Islet precursor cell (in vitro differentiated cells): Measurements from ENCODE around the gene RRP36.
"Not testable (repeated sequence)": the region's sequence is repeated elsewhere in the genome, so short reads cannot be mapped to it uniquely, and the experiment has no call there.

Source experiments
- DNase-seq: peaks from one replicate; pipeline ENCODE4 v3.0.0-alpha.2; 2018

Gene RRP36, protein sequence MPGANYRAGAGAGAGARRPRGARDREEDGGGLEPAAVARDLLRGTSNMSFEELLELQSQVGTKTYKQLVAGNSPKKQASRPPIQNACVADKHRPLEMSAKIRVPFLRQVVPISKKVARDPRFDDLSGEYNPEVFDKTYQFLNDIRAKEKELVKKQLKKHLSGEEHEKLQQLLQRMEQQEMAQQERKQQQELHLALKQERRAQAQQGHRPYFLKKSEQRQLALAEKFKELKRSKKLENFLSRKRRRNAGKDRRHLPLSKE

DNA sequence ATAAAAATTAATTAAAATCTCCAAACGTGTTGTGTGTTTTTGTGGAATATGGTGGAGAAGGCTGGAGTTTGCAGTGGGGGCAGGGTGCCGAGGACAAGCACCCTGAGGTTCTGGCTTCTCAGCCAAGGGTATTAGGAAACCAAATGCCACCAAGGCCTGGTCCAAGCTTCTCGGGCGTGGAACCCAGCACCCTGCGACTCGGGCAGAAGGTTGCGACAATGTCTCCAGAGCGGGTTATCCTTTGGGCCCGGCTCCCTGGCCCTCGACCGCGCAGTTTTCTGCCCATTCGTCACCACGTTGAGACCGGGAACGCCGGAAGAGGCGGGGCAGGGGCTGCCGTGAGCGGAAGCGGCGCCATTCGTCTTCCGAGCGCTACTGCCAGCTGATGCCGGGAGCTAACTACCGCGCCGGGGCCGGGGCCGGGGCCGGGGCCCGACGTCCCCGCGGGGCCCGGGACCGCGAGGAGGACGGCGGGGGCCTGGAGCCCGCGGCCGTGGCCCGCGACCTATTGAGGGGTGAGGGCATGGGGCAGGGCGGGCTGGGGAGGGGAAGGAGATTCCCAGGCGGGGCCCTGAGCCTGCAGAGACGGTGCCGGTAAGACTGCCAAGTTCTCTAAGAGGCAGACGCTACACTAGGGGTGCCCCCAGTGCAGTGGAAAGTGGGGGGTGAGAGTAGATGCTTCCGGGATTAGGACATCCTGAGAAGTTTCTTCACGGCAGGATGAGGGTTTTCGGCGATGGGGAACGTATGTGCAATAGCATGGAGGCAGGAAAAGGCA lies at the start of gene RRP36:
Gene RRP36 (plus strand): TSS at position 354 of the 778 bp plus-strand sequence. CDS start 32 bp downstream, at position 386.
- peak; percentile 87 for DNase-seq

- no peak for DNase-seq
These were observed 49.6 kb upstream of the RRP36 start for GRCh38 chr6:42971746-42972327.

DNA sequence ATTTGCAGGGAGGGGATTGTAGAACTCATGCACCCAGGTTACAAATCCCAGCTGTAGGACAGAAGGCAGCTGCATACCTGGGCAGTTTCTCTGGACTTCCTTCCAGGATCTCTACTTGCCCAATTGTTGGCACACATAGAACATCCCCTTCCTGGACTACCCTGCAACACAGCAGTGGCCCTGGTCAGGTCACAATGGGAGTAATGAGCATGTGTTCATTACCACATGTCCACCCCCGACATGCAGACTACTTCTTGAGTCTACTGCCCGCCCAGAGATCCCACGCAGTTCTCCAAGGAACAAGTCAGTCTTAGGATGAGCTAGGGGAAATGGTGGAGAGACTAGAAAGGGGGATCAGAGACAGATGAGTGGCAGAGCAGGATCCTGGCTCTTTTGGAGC lies 47.5 kb upstream of the RRP36 start:
- no peak for DNase-seq

DNA sequence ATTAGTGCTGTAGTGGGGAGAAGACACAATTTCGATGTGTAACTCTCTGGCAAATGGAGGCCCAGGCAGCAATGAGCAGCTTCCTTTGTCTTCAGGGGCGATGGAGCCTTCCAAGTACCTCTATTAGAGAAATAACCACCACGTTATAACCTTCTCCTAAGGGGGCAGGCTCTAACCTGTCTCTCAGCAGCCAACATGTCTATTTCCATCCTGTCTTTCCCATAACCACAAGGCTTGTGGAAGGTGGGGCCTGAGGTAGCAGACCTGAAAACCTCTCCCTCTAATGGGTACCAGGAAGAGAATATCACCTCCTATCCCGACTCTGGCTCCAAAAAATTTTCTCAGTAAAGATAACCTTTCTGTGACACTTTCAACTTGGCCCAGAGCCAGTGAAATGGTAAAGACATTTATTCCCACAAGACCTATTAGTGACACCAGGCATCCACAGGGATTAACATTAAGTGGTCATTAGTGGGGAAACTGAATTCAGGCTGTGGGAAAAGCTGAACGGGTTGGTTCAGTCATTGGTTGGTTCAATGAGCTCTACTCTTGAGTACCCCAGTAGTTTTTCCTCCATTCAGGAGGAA lies 46.4 kb upstream of the RRP36 start:
- no peak for DNase-seq

GRCh38 chr6:42978487-42978838 lies 43.0 kb upstream of the RRP36 start:
- DNase-seq = peak; percentile 77

GRCh38 chr6:42978839-42979522 lies 42.4 kb upstream of the RRP36 start, which contains the start of gene PEX6:
Gene PEX6, minus strand, starts transcription at chr6:42979181. Its CDS starts 31 bp downstream, at chr6:42979150.
- peak; percentile 97 for DNase-seq

DNA sequence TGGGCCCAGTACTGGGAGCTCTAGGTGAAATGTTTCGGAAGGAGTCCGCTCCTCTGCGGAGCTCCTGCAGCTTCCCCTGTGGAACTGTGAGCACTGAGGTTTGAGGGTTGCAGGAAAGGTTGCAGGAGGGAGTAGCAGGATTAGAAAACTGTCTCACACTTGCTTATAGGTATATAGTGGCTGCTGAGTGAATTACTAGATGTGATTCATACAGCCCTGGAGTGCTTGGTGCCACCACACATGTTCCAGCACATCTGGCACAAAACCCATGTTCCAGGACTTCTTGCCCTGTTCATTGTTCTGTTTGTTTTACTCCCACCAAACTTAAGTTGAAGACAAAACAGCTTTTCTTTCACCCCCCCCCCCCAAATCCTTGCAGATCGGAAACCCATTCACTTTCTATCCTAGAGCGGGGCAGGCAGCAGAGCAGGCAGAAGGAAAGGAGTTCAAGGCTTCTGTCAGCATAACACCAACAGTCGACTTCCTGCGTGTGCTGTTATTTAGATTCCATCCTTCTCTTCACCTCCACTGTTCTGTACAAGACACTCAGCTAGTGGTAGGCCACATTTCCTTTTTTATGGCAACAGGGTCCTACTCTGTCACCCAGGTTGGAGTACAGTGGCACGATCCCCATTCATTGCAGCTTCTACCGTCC lies 41.8 kb upstream of the RRP36 start:
- no peak for DNase-seq

DNA sequence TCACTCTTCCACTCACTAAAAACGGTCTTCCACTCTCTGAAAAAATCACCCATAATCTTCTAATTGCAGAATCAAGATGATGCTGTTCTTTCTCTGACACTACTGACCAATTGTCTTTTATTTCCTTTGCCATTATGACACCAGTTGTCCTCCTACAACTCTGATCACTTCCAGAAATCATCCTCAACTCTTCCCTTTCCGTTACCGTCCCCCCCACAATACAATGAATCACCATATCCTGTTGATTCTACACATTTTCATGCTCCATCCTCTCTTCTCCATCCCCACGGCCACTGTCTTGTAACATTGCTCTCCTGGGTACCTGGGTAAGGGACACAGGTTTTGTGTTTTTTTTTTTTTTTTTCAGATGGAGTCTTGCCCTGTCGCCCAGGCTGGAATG lies 39.6 kb upstream of the RRP36 start:
- DNase-seq = no peak

- DNase-seq = peak; percentile 99
These were observed 37.2 kb upstream of the RRP36 start, which contains the start of gene PPP2R5D for GRCh38 chr6:42984001-42984923. Gene PPP2R5D, plus strand, starts transcription at chr6:42984570. Its CDS starts 108 bp downstream, at chr6:42984678.

- DNase-seq = peak; percentile 64
These were observed 36.4 kb upstream of the RRP36 start for GRCh38 chr6:42984924-42985475.

GRCh38 chr6:42987533-42988451 lies 33.6 kb upstream of the RRP36 start:
- no peak for DNase-seq

- DNase-seq = no peak
These were observed 32.9 kb upstream of the RRP36 start for GRCh38 chr6:42988486-42989020.

GRCh38 chr6:42989923-42990322 lies 31.5 kb upstream of the RRP36 start:
- no peak for DNase-seq

DNA sequence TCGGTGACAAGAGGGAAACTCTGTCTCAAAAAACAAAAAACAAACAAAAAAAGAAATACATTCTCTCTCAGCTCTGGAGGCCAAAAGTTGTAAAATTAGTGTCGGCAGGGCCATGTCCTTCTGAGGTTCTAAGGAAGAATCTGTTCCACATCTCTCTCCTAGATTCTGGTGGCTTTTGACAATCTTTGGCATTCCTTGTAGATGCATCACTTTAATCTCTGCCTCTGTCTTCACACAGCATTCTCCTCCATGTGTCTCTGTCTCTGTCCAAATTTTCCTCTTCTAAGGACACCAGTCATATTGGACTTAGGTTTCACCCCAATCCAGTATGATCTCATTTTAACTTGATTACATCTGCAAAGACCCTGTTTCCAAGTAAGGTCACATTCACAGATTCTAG lies 28.0 kb upstream of the RRP36 start:
- no peak for DNase-seq

DNA sequence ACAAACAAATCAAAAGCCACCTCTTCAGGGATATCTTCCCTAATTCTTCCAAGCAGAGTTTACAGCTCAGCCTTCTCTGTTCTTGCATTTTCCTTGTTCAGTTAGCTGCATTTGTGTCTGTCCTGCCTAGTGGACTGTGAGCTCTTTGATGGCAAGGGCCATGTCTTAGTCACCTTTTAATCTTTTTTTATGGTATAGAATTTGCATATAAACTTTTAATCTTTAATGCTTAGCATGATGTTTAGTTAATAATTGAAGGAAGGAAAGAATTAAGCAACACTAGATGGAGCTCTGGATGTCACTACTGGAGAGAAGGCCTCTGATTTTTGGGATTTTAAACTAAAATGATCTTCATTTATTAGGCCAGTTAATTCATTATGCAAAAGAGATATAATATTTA lies 24.9 kb upstream of the RRP36 start:
- DNase-seq = no peak

DNA sequence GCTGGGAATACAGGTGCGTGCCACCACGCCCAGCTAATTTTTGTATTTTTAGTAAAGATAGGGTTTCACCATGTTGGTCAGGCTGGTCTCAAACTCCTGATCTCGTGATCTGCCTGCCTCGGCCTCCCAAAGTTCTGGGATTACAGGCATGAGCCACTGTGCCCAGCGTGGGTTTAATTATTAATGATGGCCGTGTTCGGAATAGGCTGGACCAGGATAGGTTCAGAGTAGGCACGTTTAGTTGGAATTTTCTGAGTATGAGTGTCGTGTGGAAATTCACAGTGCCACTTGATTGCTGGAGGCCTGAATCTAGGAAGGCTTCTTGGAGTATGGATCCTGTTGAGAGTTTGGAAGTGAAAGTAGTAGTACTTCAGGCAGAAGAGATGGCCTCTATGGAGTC lies 23.2 kb upstream of the RRP36 start:
- not testable (repeated sequence) for DNase-seq

DNA sequence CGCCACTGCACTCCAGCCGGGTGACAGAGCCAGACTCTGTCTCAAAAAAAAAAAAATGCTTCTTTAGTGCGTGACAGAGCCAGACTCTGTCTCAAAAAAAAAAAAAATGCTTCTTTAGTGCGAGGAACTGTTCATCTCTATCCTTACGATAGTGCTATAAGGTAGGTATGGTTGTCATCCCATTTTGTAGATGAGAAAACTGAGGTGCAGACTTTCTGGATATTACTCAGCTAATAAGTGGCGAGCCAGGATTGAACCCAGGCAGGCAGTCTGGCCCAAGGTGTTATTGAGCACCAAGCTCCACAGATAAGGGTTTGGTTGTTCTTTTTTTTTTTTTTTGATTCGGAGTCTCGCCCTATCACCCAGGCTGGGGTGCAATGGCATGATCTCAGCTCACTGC lies 19.6 kb upstream of the RRP36 start:
- DNase-seq = no peak

DNA sequence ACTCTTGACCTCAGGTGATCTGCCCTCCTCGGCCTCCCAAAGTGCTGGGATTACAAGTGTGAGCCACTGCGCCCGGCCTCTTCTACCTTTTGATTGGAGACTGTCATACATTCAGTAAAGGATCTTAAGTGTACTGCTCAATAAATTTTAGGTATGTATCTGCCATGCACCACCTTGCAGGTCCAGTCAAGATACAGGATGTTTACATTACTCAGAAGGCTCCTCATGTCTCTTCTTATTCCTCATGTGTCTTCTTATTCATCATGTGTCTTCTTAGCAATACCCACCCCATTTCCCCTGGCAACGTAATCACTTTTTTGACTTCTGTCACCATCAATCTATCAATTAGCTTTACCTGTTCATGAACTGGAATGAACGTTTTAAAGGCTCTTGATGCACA lies 15.6 kb upstream of the RRP36 start:
- DNase-seq = no peak

GRCh38 chr6:43006251-43006650 lies 15.2 kb upstream of the RRP36 start:
- no peak for DNase-seq

DNA sequence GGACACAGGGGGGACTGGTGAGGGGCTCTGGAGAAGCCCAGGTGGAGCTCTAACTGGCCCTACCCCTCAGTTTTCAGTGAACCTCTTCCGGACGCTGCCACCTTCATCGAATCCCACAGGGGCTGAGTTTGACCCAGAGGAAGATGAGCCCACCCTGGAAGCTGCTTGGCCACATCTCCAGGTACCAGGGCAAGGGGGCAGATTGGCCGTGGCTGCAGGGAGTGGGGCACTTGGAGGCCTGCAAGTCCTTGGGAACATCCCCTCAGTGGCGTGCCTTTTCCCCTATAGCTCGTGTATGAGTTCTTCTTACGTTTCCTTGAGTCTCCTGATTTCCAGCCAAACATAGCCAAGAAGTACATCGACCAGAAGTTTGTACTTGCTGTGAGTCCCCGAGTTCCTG lies 14.3 kb upstream of the RRP36 start:
- DNase-seq = no peak
